Kidney (tissue), 14 donors: ENCODE results near the gene SCAF4. TPM values are rescaled to one million over a fixed set of nuclear protein-coding genes. Genes with fewer than 3 reads are reported as not detected.

Source experiments
- DNase-seq, 5 donors: peaks; one replicate each; pipeline ENCODE4 v3.0.0-alpha.2; 2013 to 2020
- FAIRE-seq: peaks from 2 replicates; lab custom pipeline; 2012; peaks lifted over from hg19 to GRCh38; lab: Jason Lieb, UNC
- H3K27ac ChIP-seq, 2 donors: one replicate each; pipeline ENCODE4 v1.7.0; 2013; ENCODE audit warnings: low read depth in 2 of 2, low read length in 2 of 2, inconsistent platforms in 1 of 2
- H3K27me3 ChIP-seq: one replicate; pipeline ENCODE4 v1.7.1; 2013; ENCODE audit warnings: low read length, inconsistent platforms; ENCODE audit not compliant: control insufficient read depth, insufficient read depth
- H3K36me3 ChIP-seq, 3 donors: one replicate each; pipeline versions ENCODE4 v1.7.0 to v1.7.1; 2013; ENCODE audit warnings: low read length in 3 of 3, control low read depth in 1 of 3, inconsistent platforms in 1 of 3; ENCODE audit not compliant: insufficient read depth in 3 of 3, control insufficient read depth in 2 of 3
- H3K4me1 ChIP-seq, 3 donors: one replicate each; pipeline versions ENCODE4 v1.7.0 to v1.7.1; 2013; ENCODE audit warnings: low read length in 3 of 3, inconsistent platforms in 1 of 3, low read depth in 1 of 3; ENCODE audit not compliant: control insufficient read depth in 2 of 3, insufficient read depth in 2 of 3
- H3K4me3 ChIP-seq, 3 donors: one replicate each; pipeline versions ENCODE4 v1.7.0 to v1.8.1; 2013; ENCODE audit warnings: low read length in 3 of 3, control low read depth in 1 of 3, inconsistent platforms in 1 of 3
- H3K9ac ChIP-seq, 3 donors: one replicate each; pipeline versions ENCODE4 v1.7.0 to v1.7.1; 2013; ENCODE audit warnings: low read length in 3 of 3, control low read depth in 1 of 3, inconsistent platforms in 1 of 3
- H3K9me3 ChIP-seq, 3 donors: one replicate each; pipeline versions ENCODE4 v1.7.0 to v1.7.1; 2013; ENCODE audit warnings: low read length in 3 of 3, control low read depth in 1 of 3, inconsistent platforms in 1 of 3; ENCODE audit not compliant: control insufficient read depth in 2 of 3, insufficient read depth in 1 of 3
- intact Hi-C: fragments of 100-400 bp; cut with DNase I; formaldehyde crosslinking; loops from one replicate; pipeline ENCODE4 v1.11.1; 2022
- polyA plus RNA-seq: library from polyadenylated mRNA; stranded (reverse); fragments of 350-450 nt; fragmentation: Illumina TruSeq; extraction: RNeasy Lipid Tissue Mini Kit (QIAGEN cat#74804); gene quantifications from one replicate; pipeline ENCODE4 v1.2.3, GENCODE V29; 2014; ENCODE audit warnings: low read depth, low replicate concordance; ENCODE audit not compliant: insufficient read depth
- total RNA-seq: library from RNA; stranded (reverse); fragmentation: NEBNext Ultra II Directional; extraction: Animal tissue kit (Norgen Biotek cat#: 25700); gene quantifications from one replicate; pipeline ENCODE4 v1.2.1, GENCODE V29; 2021
- TF ChIP-seq, protein P1 (sequence below): IDR thresholded peaks from 3 replicates; pipeline ENCODE4 v1.5.1; 2012; ENCODE audit warnings: mild to moderate bottlenecking, moderate library complexity, borderline replicate concordance; ENCODE audit not compliant: insufficient read depth; ENCODE audit errors: extremely low read depth
- donor health status: control.
- donor health status: control.
- donor health status: control.
- donor health status: control.
- donor health status: control.
- donor health status: DM: yes; HTN: yes; CAD: no.
- donor health status: Normal renal cell carcinoma (clear cell type).

The SCAF4 gene
- total and polyA plus RNA-seq, 2 donors from 2014 or later: 7.4 to 30.6 TPM

DNA sequence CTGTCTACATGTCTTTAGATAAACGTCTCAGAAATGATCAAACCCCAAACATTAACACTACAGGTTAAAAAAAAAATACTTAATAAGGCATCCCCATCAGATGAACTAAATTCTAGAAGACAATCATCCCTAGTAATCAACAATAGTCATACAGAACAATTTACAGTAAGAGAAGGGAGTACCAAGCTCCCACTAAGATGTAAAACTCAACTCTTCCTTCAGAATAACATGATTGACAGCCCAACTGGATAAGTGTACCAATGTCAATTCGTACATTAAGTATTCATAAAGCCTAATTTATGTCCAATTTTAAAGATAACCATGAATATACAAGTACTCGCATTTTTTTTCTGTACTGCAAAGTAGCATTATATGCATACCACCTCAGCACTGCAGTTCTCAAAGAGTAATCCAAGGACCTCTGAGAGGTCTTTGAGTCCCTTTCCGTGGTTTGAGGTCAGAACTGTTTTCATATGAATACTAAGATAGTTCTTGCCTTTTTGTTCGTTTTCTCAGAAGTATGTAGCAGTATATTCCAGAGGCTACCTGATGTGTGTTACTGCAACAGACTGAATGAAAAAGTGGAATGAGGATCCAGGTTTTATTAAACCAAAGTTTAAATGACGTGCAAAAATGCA lies 6.6 kb downstream of the SCAF4 start:
- no peaks in the 10 kb centered on the region for H3K27me3 ChIP-seq
- no peak overlapping the region for H3K4me3 ChIP-seq
- no peaks in the 10 kb centered on the region for H3K36me3 ChIP-seq
- H3K9ac ChIP-seq: no peak overlapping the region
- FAIRE-seq (no peak), DNase-seq (no peak)
- H3K4me1 ChIP-seq: peaks cover 2 to 11% (median 4%) of the 10 kb centered on the region in 3 donors
- no peaks in the 10 kb centered on the region for H3K9me3 ChIP-seq
- no peak overlapping the region for H3K27ac ChIP-seq
- TF ChIP-seq, protein P1, sequence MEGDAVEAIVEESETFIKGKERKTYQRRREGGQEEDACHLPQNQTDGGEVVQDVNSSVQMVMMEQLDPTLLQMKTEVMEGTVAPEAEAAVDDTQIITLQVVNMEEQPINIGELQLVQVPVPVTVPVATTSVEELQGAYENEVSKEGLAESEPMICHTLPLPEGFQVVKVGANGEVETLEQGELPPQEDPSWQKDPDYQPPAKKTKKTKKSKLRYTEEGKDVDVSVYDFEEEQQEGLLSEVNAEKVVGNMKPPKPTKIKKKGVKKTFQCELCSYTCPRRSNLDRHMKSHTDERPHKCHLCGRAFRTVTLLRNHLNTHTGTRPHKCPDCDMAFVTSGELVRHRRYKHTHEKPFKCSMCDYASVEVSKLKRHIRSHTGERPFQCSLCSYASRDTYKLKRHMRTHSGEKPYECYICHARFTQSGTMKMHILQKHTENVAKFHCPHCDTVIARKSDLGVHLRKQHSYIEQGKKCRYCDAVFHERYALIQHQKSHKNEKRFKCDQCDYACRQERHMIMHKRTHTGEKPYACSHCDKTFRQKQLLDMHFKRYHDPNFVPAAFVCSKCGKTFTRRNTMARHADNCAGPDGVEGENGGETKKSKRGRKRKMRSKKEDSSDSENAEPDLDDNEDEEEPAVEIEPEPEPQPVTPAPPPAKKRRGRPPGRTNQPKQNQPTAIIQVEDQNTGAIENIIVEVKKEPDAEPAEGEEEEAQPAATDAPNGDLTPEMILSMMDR: no peak
- intact Hi-C loops: no loop called here

DNA sequence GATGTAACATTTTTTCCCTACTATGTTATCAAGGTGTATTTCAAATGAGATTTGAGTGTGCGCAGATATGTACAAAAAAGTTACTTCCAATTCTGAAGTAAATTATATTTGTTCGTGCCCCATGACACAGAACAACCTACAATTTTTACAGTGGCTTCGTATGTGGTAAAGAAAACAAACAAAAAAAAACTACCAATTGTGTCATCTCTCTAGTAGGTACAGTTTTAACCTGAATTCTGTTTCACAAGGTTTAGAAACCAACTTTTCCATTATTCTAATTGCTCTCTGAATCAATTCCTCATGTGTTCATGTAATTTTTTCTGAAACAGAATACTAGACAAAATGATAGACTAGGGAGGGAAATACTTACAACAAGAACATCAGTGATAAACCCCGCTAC lies 7.4 kb downstream of the SCAF4 start:
- Histone ChIP-seq H3K27ac (no peak overlapping the region), H3K4me1 (peaks cover 0 to 9% (median 0%) of the 10 kb centered on the region in 3 donors), H3K9ac (no peak overlapping the region), H3K36me3 (no peaks in the 10 kb centered on the region), H3K4me3 (no peak overlapping the region), H3K9me3 (no peaks in the 10 kb centered on the region), H3K27me3 (no peaks in the 10 kb centered on the region)
- FAIRE-seq (no peak), DNase-seq (no peak)
- TF ChIP-seq, protein P1: no peak
- intact Hi-C loops: no loop called here

DNA sequence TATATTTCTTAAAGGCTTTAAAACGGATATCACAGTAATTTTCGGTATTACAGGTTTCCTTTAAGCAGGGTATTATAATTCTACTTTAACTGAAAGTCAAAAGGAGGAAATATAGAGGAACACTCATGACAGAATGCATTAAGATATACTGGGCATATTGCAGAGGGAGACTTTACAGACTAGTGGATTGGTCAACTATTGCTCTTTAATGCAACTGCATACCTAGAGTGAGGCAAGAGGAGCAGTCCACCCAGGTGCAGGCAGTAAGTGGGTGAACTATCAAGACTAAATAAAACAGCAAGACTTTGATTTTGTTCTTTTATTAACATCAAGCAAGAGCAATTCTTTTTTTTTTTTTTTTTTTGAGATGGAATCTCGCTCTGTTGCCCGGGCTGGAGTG lies 10.5 kb downstream of the SCAF4 start:
- TF ChIP-seq, protein P1: no peak
- no peak overlapping the region for H3K27ac ChIP-seq
- no peak for DNase-seq
- H3K36me3 ChIP-seq: no peaks in the 10 kb centered on the region
- no peak overlapping the region for H3K4me3 ChIP-seq
- no peaks in the 10 kb centered on the region for H3K4me1 ChIP-seq
- H3K9ac ChIP-seq: no peak overlapping the region
- H3K27me3 ChIP-seq: no peaks in the 10 kb centered on the region
- H3K9me3 ChIP-seq: no peaks in the 10 kb centered on the region
- FAIRE-seq: no peak
- intact Hi-C loops: no loop called here

DNA sequence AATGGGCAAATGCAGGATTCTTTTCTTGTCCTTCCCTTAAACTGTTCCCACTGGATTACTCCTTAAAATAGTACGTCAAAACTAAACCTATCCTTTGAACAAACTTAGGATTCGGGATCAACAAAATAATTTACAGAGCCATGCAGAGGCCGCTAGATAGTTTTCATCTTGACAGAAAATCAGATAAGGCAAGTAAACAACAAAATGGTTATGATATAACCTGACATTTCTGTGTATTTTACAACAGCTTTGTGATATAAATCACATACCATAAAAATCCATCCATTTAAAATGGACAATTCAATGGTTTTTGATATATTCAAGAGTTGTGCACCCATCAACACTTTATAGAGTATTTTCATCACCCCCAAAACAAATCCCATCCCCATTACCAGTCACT lies 11.2 kb downstream of the SCAF4 start:
- TF ChIP-seq, protein P1: no peak
- no peak overlapping the region for H3K9ac ChIP-seq
- H3K4me3 ChIP-seq: no peak overlapping the region
- DNase-seq (no peak), FAIRE-seq (no peak)
- no peaks in the 10 kb centered on the region for H3K36me3 ChIP-seq
- intact Hi-C loops: no loop called here
- H3K27me3 ChIP-seq: no peaks in the 10 kb centered on the region
- no peaks in the 10 kb centered on the region for H3K4me1 ChIP-seq
- no peak overlapping the region for H3K27ac ChIP-seq
- no peaks in the 10 kb centered on the region for H3K9me3 ChIP-seq
